Loucy (cell line): ENCODE results near the gene BUB1B.

Experiments used
- H2AFZ ChIP-seq: fragments of 200-600 bp; sonication (generic); 2 replicates; pipeline ENCODE4 v1.6.0; 2016; ENCODE audit warnings: antibody characterized with exemption, mild to moderate bottlenecking, low read length, moderate library complexity
- H3F3A ChIP-seq: fragments of 200-600 bp; 2 replicates; pipeline ENCODE4 v1.6.0; 2016; ENCODE audit warnings: antibody characterized with exemption, low read depth, mild to moderate bottlenecking
- H3K27me3 ChIP-seq: fragments of 200-600 bp; sonication (generic); 2 replicates; pipeline ENCODE4 v1.6.1; 2014; ENCODE audit warnings: low read length, mild to moderate bottlenecking; ENCODE audit not compliant: insufficient read depth, poor library complexity, severe bottlenecking
- H3K36me3 ChIP-seq: fragments of 200-600 bp; sonication (generic); 2 replicates; pipeline ENCODE4 v1.6.1; 2016; ENCODE audit warnings: low read length; ENCODE audit not compliant: insufficient read depth
- H3K4me1 ChIP-seq: fragments of 200-600 bp; sonication (generic); 2 replicates; pipeline ENCODE4 v1.5.1; 2014; ENCODE audit warnings: low read length, mild to moderate bottlenecking; ENCODE audit not compliant: insufficient read depth, poor library complexity, severe bottlenecking
- H3K4me2 ChIP-seq: fragments of 200-600 bp; sonication (generic); 2 replicates; pipeline ENCODE4 v1.6.0; 2014; ENCODE audit warnings: antibody characterized with exemption, low read length, low read depth, mild to moderate bottlenecking; ENCODE audit not compliant: poor library complexity, severe bottlenecking
- H3K4me3 ChIP-seq: fragments of 200-600 bp; sonication (generic); 2 replicates; pipeline ENCODE4 v1.5.1; 2014; ENCODE audit warnings: low read length, mild to moderate bottlenecking, mixed read lengths; ENCODE audit not compliant: poor library complexity, severe bottlenecking
- H3K79me2 ChIP-seq: fragments of 200-600 bp; sonication (generic); 2 replicates; pipeline ENCODE4 v1.6.1; 2014; ENCODE audit warnings: low read length; ENCODE audit not compliant: insufficient read depth
- H3K9ac ChIP-seq: fragments of 200-600 bp; sonication (generic); 2 replicates; pipeline ENCODE4 v1.6.0; 2014; ENCODE audit warnings: mild to moderate bottlenecking, low read depth, low read length, moderate library complexity; ENCODE audit not compliant: poor library complexity, severe bottlenecking
- H3K9me2 ChIP-seq: fragments of 200-600 bp; sonication (generic); replicated peaks from 2 replicates; pipeline ENCODE4 v1.6.1; 2016; ENCODE audit warnings: low read depth, low read length, mixed read lengths
- H3K9me3 ChIP-seq: fragments of 200-600 bp; sonication (generic); 2 replicates; pipeline ENCODE4 v1.6.1; 2014; ENCODE audit warnings: mild to moderate bottlenecking, antibody characterized with exemption, low read length, low read depth; ENCODE audit not compliant: insufficient read depth
- H4K20me1 ChIP-seq: fragments of 200-600 bp; sonication (generic); 2 replicates; pipeline ENCODE4 v1.6.0; 2014; ENCODE audit warnings: antibody characterized with exemption, low read length, mild to moderate bottlenecking; ENCODE audit not compliant: insufficient read depth, poor library complexity, severe bottlenecking
- EZH2phosphoT487 ChIP-seq: fragments of 200-600 bp; IDR thresholded peaks from 2 replicates; pipeline ENCODE4 v1.6.1; 2018; ENCODE audit warnings: antibody characterized with exemption, mild to moderate bottlenecking, moderate library complexity, borderline replicate concordance
- TF ChIP-seq, protein P1 (sequence below): fragments of 200-600 bp; sonication (generic); conservative IDR thresholded peaks from 2 replicates; pipeline ENCODE4 v1.5.1; 2014; ENCODE audit warnings: mild to moderate bottlenecking, antibody characterized with exemption, low read length

BUB1B gene

DNA sequence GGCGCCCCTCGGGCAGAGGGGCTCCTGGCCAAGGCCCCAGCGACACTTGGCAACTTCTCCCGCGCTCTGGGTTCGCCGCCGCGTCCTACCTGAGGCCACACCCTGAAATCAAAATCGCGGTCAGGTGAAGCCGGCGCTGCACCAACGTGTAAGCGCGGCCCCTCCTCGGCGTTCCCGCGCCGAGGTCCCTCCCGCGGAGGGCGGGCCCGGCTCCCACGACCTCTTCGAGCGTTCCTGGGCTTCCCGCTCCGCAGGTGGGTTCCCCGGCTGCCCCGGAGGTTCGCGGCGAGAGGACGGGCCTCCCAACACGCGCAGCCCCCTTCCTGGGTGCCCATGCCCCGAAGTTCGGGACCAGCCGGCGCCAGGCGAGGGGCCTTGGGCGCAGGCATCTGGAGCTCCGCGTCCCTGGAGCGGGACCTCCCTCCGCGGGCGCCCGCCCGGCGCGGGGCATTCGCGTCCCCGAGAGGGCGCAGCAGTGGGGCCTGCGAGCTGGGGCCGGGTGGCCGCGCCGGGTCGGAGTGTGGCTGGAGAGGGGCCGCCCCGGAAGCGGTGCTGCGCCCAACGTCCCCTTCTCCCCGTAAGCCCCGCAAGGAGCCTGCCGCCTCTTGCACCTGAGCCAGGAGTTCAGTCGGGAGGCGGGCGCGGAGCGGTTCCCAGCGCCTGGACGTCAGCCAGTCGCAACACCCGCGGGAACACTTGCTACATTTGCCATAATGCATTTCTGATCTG, 91.7 kb downstream of the BUB1B start:
- H3K9me3 ChIP-seq, result no peaks in the 10 kb centered on the region
- H3K9ac ChIP-seq, result no peak overlapping the region
- no peaks in the 10 kb centered on the region for H3K9me2 ChIP-seq
- no peak overlapping the region for H3K4me2 ChIP-seq
- H3K36me3 ChIP-seq, result no peaks in the 10 kb centered on the region
- no peak overlapping the region for H3K4me3 ChIP-seq
- H3K4me1 ChIP-seq, result no peaks in the 10 kb centered on the region
- H3K79me2 ChIP-seq, result no peaks in the 10 kb centered on the region
- H4K20me1 ChIP-seq, result no peaks in the 10 kb centered on the region
- H3K27me3 ChIP-seq, result no peaks in the 10 kb centered on the region
- no peaks in the 10 kb centered on the region for H3F3A ChIP-seq
- TF ChIP-seq EZH2phosphoT487, result no peak
- TF ChIP-seq, protein P1, sequence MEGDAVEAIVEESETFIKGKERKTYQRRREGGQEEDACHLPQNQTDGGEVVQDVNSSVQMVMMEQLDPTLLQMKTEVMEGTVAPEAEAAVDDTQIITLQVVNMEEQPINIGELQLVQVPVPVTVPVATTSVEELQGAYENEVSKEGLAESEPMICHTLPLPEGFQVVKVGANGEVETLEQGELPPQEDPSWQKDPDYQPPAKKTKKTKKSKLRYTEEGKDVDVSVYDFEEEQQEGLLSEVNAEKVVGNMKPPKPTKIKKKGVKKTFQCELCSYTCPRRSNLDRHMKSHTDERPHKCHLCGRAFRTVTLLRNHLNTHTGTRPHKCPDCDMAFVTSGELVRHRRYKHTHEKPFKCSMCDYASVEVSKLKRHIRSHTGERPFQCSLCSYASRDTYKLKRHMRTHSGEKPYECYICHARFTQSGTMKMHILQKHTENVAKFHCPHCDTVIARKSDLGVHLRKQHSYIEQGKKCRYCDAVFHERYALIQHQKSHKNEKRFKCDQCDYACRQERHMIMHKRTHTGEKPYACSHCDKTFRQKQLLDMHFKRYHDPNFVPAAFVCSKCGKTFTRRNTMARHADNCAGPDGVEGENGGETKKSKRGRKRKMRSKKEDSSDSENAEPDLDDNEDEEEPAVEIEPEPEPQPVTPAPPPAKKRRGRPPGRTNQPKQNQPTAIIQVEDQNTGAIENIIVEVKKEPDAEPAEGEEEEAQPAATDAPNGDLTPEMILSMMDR, result no peak
- no peak overlapping the region for H2AFZ ChIP-seq

DNA sequence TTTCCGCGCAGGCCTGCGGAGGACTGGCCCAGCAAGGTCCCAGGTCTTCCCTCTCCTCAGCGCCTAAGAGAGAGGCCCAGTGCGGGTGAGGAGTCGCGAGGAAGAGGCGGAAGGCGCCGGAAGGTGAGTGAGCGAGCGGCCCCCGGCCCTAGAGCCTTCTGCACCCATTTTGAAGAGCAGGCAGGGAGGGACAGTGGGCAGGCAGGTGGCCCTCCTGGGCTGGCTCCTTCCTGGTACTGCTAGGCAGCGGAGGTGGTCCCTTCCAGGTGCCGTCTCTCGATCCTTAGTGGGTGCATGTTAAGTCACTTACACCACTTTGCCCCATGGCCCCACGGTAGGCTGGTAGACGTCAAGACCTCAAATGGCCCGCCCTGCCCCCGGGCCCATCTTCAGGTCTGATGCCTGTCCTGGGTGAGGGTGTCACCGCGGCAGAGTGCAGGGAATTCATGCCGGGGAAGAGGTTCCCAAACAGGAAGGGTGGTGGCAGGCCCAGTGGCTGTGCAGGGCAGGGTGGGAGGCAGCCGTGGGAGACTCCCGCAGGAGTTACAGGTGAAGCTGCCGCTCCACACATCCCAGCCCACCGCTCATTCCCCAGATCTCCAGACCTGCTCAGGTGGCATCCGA, 92.4 kb downstream of the BUB1B start:
- H2AFZ ChIP-seq, result no peak overlapping the region
- H3K4me1 ChIP-seq, result no peaks in the 10 kb centered on the region
- no peaks in the 10 kb centered on the region for H3K9me2 ChIP-seq
- H3K79me2 ChIP-seq, result no peaks in the 10 kb centered on the region
- TF ChIP-seq EZH2phosphoT487, result no peak
- TF ChIP-seq, protein P1, result no peak
- no peaks in the 10 kb centered on the region for H3K27me3 ChIP-seq
- no peak overlapping the region for H3K4me2 ChIP-seq
- H3K36me3 ChIP-seq, result no peaks in the 10 kb centered on the region
- no peaks in the 10 kb centered on the region for H4K20me1 ChIP-seq
- no peaks in the 10 kb centered on the region for H3K9me3 ChIP-seq
- no peak overlapping the region for H3K4me3 ChIP-seq
- H3F3A ChIP-seq, result no peaks in the 10 kb centered on the region
- H3K9ac ChIP-seq, result no peak overlapping the region

DNA sequence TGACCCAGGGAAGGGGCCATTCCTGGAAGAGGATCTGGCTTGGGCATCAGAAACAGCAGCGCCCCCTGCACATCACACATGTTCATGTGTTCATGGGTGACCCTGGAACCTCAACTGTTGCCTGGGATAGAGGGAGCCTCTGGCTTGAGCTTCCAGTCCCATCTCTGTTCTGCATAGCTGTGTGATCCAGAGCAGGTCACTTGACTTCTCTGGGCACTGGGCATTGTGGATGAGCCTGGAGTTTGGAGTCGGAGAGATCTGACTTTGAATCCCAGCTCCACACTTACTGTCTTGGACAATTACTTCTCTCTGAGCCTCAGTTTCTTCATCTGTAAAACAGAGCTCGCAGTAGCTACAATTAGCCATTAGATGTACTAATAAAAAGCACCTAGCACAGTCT, 93.6 kb downstream of the BUB1B start:
- Histone ChIP-seq H4K20me1 (no peaks in the 10 kb centered on the region), H3K4me3 (no peak overlapping the region), H3K9ac (no peak overlapping the region), H3K9me2 (no peaks in the 10 kb centered on the region), H3K36me3 (no peaks in the 10 kb centered on the region), H3K79me2 (no peaks in the 10 kb centered on the region), H2AFZ (no peak overlapping the region), H3K9me3 (no peaks in the 10 kb centered on the region), H3K4me2 (no peak overlapping the region), H3K27me3 (no peaks in the 10 kb centered on the region), H3K4me1 (no peaks in the 10 kb centered on the region), H3F3A (no peaks in the 10 kb centered on the region)
- TF ChIP-seq EZH2phosphoT487, result no peak
- TF ChIP-seq, protein P1, result no peak
